ENCODE results near the gene FHAD1. TPM values are rescaled to one million over a fixed set of nuclear protein-coding genes. Genes with fewer than 3 reads are reported as not detected.

Gene FHAD1
- total RNA-seq, 1 donor from 2014 or later, result not detected

- no peak for DNase-seq (ENCODE audit: low read depth)
- Histone ChIP-seq H3K27me3 (ENCODE audit: control insufficient read depth, insufficient read depth, low read length) (no peaks in the 10 kb centered on the region), H3K4me3 (ENCODE audit: low read depth, low read length) (no peak overlapping the region), H3K36me3 (ENCODE audit: control insufficient read depth, insufficient read depth, low read length) (no peaks in the 10 kb centered on the region)
- TF ChIP-seq CTCF (IDR thresholded peaks at IDR 0.05; ENCODE audit: insufficient read depth, low read length, severe bottlenecking), result no peak
- no peak for FAIRE-seq
These were observed 29.8 kb downstream of the FHAD1 start for GRCh38 chr1:15276691-15277446.

GRCh38 chr1:15277447-15277838 is 30.4 kb downstream of the FHAD1 start:
- Histone ChIP-seq H3K27me3 (ENCODE audit: control insufficient read depth, insufficient read depth, low read length) (no peaks in the 10 kb centered on the region), H3K4me3 (ENCODE audit: low read depth, low read length) (no peak overlapping the region), H3K36me3 (ENCODE audit: control insufficient read depth, insufficient read depth, low read length) (no peaks in the 10 kb centered on the region)
- FAIRE-seq (peak; percentile 77), DNase-seq (ENCODE audit: low read depth) (no peak)
- no peak for TF ChIP-seq CTCF (IDR thresholded peaks at IDR 0.05; ENCODE audit: insufficient read depth, low read length, severe bottlenecking)

- no peak for FAIRE-seq
- H3K27me3 ChIP-seq (ENCODE audit: control insufficient read depth, insufficient read depth, low read length), result no peaks in the 10 kb centered on the region
- DNase-seq (ENCODE audit: low read depth), result no peak
- no peaks in the 10 kb centered on the region for H3K36me3 ChIP-seq (ENCODE audit: control insufficient read depth, insufficient read depth, low read length)
- no peak overlapping the region for H3K4me3 ChIP-seq (ENCODE audit: low read depth, low read length)
- TF ChIP-seq CTCF (IDR thresholded peaks at IDR 0.05; ENCODE audit: insufficient read depth, low read length, severe bottlenecking), result no peak
These were observed 30.9 kb downstream of the FHAD1 start for GRCh38 chr1:15277933-15278332.

- no peak for FAIRE-seq
These were observed 32.7 kb downstream of the FHAD1 start for GRCh38 chr1:15279576-15280230.

GRCh38 chr1:15280416-15280815 is 33.4 kb downstream of the FHAD1 start:
- Histone ChIP-seq H3K36me3 (ENCODE audit: control insufficient read depth, insufficient read depth, low read length) (no peaks in the 10 kb centered on the region), H3K4me3 (ENCODE audit: low read depth, low read length) (no peak overlapping the region), H3K27me3 (ENCODE audit: control insufficient read depth, insufficient read depth, low read length) (no peaks in the 10 kb centered on the region)
- no peak for TF ChIP-seq CTCF (IDR thresholded peaks at IDR 0.05; ENCODE audit: insufficient read depth, low read length, severe bottlenecking)
- no peak for FAIRE-seq
- no peak for DNase-seq (ENCODE audit: low read depth)

More at GRCh38 chr1:15279576-15280230, 32.7 kb downstream of the FHAD1 start:
- Histone ChIP-seq H3K4me3 (ENCODE audit: low read depth, low read length) (no peak overlapping the region), H3K36me3 (ENCODE audit: control insufficient read depth, insufficient read depth, low read length) (no peaks in the 10 kb centered on the region), H3K27me3 (ENCODE audit: control insufficient read depth, insufficient read depth, low read length) (no peaks in the 10 kb centered on the region)
- DNase-seq (ENCODE audit: low read depth), result no peak
- TF ChIP-seq CTCF (IDR thresholded peaks at IDR 0.05; ENCODE audit: insufficient read depth, low read length, severe bottlenecking), result no peak

Data from bronchial epithelial cell (primary cell).